Tibial nerve (tissue), 4 donors: ENCODE data around the gene TDRD9. TPM values are rescaled to one million over a fixed set of nuclear protein-coding genes. Genes with fewer than 3 reads are reported as not detected.

Experiments used
- DNase-seq, 2 donors: peaks; one replicate each; pipeline ENCODE4 v3.0.0-alpha.2; 2019; ENCODE audit warnings: low spot score in 2 of 2
- H3K27ac ChIP-seq, 4 donors: fragments of 200-600 bp; sonication (generic) in 3 of 4; one replicate each; pipeline ENCODE4 v1.5.1; 2017 to 2019; ENCODE audit warnings: mild to moderate bottlenecking in 1 of 4
- H3K27me3 ChIP-seq, 2 donors: fragments of 200-600 bp; sonication (generic) in 1 of 2; one replicate each; pipeline versions ENCODE4 v1.5.1 to v1.6.0; 2017 to 2019
- H3K36me3 ChIP-seq, 3 donors: fragments of 200-600 bp; sonication (generic); one replicate each; pipeline ENCODE4 v1.5.1; 2018 to 2019
- H3K4me1 ChIP-seq, 4 donors: fragments of 200-600 bp; sonication (generic) in 3 of 4; one replicate each; pipeline ENCODE4 v1.5.1; 2017 to 2019
- H3K4me3 ChIP-seq, 4 donors: fragments of 200-600 bp; sonication (generic) in 3 of 4; one replicate each; pipeline ENCODE4 v1.5.1; 2017 to 2019; ENCODE audit warnings: mild to moderate bottlenecking in 1 of 4, moderate library complexity in 1 of 4
- H3K9me3 ChIP-seq, 4 donors: fragments of 200-600 bp; sonication (generic) in 3 of 4; one replicate each; pipeline ENCODE4 v1.5.1; 2017 to 2019
- EP300 ChIP-seq, 2 donors: sonication (generic); formaldehyde crosslinking; IDR thresholded peaks; one replicate each; pipeline ENCODE4 v1.6.1; 2017; ENCODE audit warnings: antibody characterized with exemption in 2 of 2, mild to moderate bottlenecking in 1 of 2
- POLR2A ChIP-seq, 2 donors: fragments of 450-650 bp; IDR thresholded peaks; one replicate each; pipeline ENCODE4 v1.6.1; 2017; ENCODE audit warnings: antibody characterized with exemption in 2 of 2, mild to moderate bottlenecking in 2 of 2, moderate library complexity in 2 of 2
- WGBS, 2 donors: methylation state at CpG; one replicate each; pipeline ENCODE4 v1.1.5; 2018; 5-methylcytosine and 5-hydroxymethylcytosine counted together
- total RNA-seq, 4 donors: library from RNA; depleted of rRNA; stranded (reverse); fragments of >200 nt; gene quantifications; one replicate each; pipeline ENCODE4 v1.1.0, GENCODE V29; 2016
- TF ChIP-seq, protein P1 (sequence below), 5 experiments: fragments of 200-600 bp in 3 of 5; fragments of 450-650 bp in 2 of 5; sonication (generic) in 3 of 5; IDR thresholded peaks; one replicate each; pipeline ENCODE4 v1.5.1; 2016 to 2019; ENCODE audit warnings: antibody characterized with exemption in 5 of 5, mild to moderate bottlenecking in 3 of 5, moderate library complexity in 2 of 5

TDRD9 gene
- total RNA-seq, 4 donors from 2014 or later = under 0.01 to 1.9 (median 1.4) TPM

DNA sequence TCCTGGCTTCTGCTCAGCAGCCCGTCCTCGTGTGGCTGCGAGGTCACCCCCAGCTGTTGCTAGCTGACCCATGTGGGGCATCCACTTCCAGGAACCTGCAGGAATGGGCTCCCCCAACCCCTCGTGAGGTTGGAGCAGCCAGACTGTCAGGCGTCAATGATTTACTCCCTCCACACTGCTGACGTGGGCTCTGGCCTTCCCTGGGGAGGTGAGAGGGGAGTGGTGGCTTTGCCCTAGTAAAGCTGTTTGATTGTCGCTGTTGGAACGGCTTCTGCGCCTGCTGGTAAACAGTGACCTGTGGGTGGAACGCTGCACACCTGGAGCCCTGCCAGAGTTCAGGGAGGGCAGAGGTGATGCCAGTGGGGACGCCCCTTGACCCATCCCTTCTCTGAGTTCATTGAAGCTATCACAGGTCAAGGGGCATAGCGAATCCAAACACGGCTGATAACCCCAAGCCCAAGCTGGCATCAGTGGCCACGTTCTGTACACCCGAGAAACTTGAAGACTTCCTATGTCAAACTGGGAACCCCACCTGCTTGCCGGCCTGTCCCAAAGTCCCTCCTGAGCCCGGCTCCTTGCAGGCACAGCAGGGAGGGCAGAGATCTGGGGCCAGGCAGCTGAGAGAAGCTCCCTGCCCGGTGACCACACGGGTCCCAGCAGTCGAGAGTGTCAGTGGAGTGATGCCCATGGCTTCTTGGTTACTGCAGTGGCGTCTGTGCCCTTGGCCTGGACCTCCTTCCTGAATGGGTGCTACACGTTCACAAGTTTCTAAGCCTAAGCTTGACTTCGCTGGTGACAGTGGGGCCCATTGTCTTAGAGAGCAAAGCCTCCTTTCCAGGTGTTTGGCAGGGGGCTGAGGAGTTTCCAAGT is 160.0 kb downstream of the TDRD9 start:
- TF ChIP-seq POLR2A (IDR thresholded peaks at IDR 0.05) (no peak), EP300 (IDR thresholded peaks at IDR 0.05) (no peak)
- TF ChIP-seq, protein P1, sequence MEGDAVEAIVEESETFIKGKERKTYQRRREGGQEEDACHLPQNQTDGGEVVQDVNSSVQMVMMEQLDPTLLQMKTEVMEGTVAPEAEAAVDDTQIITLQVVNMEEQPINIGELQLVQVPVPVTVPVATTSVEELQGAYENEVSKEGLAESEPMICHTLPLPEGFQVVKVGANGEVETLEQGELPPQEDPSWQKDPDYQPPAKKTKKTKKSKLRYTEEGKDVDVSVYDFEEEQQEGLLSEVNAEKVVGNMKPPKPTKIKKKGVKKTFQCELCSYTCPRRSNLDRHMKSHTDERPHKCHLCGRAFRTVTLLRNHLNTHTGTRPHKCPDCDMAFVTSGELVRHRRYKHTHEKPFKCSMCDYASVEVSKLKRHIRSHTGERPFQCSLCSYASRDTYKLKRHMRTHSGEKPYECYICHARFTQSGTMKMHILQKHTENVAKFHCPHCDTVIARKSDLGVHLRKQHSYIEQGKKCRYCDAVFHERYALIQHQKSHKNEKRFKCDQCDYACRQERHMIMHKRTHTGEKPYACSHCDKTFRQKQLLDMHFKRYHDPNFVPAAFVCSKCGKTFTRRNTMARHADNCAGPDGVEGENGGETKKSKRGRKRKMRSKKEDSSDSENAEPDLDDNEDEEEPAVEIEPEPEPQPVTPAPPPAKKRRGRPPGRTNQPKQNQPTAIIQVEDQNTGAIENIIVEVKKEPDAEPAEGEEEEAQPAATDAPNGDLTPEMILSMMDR (IDR thresholded peaks at IDR 0.05) = no peak
- Histone ChIP-seq H3K4me3 (no peak overlapping the region), H3K36me3 (no peaks in the 10 kb centered on the region), H3K27ac (no peak overlapping the region), H3K4me1 (peaks cover 0 to 14% (median 0%) of the 10 kb centered on the region in 4 donors), H3K9me3 (peaks cover 0 to 6% (median 0%) of the 10 kb centered on the region in 4 donors), H3K27me3 (peaks cover 0 to 42% of the 10 kb centered on the region in 2 donors)
- no peak for DNase-seq
- 66 to 76% methylated on average over 14 to 23 of the region's 23 CpGs for WGBS, 2 donors

DNA sequence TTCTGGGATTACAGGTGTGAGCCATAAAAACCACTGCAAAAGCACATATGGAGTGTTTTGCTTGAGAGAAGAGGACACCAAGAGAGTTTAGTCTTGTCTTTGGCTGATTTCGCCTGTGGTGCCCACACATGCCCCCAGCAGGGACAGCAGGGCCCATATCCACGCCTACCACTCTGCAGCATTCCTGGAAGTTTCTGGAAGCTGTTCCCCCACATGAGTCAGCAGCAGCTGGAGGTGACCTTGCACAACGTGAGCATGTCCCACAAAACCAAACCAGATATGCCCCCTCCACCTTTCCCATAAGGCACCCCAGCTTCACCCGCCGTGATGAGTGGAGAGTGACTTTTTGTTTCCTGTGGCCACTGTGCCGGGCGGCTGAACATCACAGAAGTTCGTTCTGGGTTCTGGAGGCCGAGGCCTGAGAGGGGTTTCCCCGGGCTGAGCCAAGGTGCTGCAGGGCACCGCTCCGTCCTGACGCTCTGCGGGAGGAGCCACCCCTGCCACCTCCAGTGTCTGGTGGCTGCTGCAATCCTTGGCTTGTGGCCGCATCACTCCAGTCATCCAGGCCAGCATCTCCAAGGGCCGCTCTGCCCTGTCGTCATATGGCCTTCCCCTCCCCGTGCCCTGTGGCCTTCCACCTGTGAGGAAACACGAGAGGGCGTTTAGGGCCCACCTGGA is 162.0 kb downstream of the TDRD9 start:
- DNase-seq = no peak
- WGBS, 2 donors = 88 to 91% methylated on average over 13 to 20 of the region's 20 CpGs
- peaks cover 0 to 37% of the 10 kb centered on the region in 2 donors for H3K27me3 ChIP-seq

DNA sequence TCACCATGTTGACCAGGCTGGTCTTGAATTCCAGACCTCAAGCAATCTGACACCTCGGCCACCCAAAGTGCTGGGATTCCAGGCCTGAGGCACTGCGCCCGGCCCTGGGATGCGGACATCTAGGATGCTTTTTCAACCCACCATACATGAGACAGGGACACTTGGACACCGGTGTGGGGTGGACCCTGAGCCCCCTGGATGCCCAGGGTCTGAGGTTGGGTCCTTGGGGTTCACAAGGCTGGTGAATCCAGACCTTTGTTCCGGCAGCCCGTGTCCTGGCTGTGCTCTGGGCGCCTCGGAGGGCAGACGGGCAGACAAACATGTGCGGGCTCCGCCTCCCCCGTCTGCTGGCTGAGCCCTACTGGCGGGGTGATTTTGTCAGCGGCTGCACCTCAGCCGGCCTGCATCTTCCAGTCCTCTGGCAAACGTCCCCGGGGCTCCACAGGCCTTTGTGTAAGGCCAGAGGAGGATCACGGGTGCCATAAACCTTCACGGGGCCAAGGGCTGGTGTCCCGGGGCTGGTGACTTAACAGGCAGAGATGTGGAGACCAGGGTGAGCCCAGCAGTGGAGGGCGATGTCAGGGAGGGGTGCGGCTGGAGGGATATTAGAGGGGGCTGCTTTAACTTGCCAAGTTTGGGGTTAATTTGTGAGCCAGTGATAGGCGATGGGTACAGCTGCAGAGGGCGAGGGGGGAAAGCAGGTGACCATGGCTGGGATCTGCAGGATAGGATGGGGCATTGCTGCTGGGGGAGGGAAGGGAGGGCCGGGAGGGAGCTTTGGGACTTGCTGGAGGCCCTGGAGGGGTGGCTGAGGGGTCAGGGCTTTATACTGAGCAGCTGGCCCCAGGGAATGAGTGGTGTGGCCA is 163.0 kb downstream of the TDRD9 start:
- Histone ChIP-seq H3K4me3 (no peak overlapping the region), H3K36me3 (no peaks in the 10 kb centered on the region), H3K4me1 (peaks cover 0 to 12% (median 0%) of the 10 kb centered on the region in 4 donors), H3K27ac (no peak overlapping the region), H3K27me3 (peaks cover 0 to 29% of the 10 kb centered on the region in 2 donors), H3K9me3 (peaks cover 0 to 6% (median 0%) of the 10 kb centered on the region in 4 donors)
- no peak for DNase-seq
- TF ChIP-seq POLR2A (IDR thresholded peaks at IDR 0.05) (no peak), EP300 (IDR thresholded peaks at IDR 0.05) (no peak)
- TF ChIP-seq, protein P1 (IDR thresholded peaks at IDR 0.05) = no peak
- 46 to 52% methylated on average over 14 to 26 of the region's 26 CpGs for WGBS, 2 donors

More for the DNA sequence above, 162.0 kb downstream of the TDRD9 start:
- Histone ChIP-seq H3K9me3 (peaks cover 0 to 6% (median 0%) of the 10 kb centered on the region in 4 donors), H3K27ac (no peak overlapping the region), H3K4me1 (peaks cover 0 to 18% (median 0%) of the 10 kb centered on the region in 4 donors), H3K4me3 (no peak overlapping the region), H3K36me3 (no peaks in the 10 kb centered on the region)
- TF ChIP-seq POLR2A (IDR thresholded peaks at IDR 0.05) = no peak
- TF ChIP-seq, protein P1 (IDR thresholded peaks at IDR 0.05) = no peak
- no peak for TF ChIP-seq EP300 (IDR thresholded peaks at IDR 0.05)

DNA sequence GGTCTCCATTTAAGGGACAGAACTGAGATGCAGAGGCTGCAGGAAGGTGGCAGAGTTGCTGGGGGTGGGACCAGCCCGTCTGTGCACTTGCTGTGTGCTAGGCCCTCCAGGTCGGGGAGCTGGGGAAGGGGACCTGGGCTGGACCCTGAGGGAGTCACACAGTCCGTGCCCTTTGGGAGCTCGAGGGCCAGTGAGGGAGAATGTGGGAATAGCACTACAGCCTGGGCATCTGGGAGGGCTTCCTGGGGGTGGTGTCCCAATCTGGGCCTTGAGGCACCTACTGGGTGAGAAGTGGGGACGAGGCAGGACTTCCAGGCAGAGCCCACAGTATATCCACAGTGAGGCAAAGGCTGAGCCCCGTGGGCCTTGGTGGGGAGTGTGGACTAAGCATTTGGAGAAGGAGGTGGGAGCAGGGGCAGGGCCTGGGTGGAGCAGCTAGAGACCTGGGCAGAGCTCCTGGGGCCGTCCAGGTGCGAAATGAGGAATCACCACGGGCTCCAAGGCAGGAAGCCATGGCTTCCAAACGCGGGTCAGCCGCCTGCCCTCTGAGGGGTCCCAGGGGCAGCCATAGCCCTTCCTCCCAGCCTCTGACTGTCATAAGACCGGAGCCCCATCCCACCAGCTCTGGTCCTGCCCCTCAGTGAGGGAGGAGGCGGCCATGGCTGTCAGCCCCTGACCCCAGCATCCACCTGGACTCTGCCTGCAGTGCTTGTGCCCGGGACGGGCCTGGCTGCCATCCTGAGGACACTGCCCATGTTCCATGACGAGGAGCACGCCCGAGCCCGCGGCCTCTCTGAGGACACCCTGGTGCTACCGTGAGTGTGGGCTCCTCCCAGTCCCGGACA is 163.9 kb downstream of the TDRD9 start:
- DNase-seq = no peak
- TF ChIP-seq, protein P1 (IDR thresholded peaks at IDR 0.05) = no peak
- TF ChIP-seq POLR2A (IDR thresholded peaks at IDR 0.05) (no peak), EP300 (IDR thresholded peaks at IDR 0.05) (no peak)
- Histone ChIP-seq H3K4me3 (no peak overlapping the region), H3K9me3 (peaks cover 0 to 6% (median 0%) of the 10 kb centered on the region in 4 donors), H3K27me3 (peaks cover 0 to 20% of the 10 kb centered on the region in 2 donors), H3K4me1 (peaks cover 0 to 12% (median 0%) of the 10 kb centered on the region in 4 donors), H3K27ac (no peak overlapping the region), H3K36me3 (no peaks in the 10 kb centered on the region)
- WGBS, 2 donors = 73 to 74% methylated on average over 9 to 23 of the region's 23 CpGs
